Endothelial cell (in vitro differentiated cells): ENCODE data around the gene MARCHF10. TPM values are rescaled to one million over a fixed set of nuclear protein-coding genes. Genes with fewer than 3 reads are reported as not detected.

ENCODE experiments used
- DNase-seq: peaks from one replicate; pipeline ENCODE4 v3.0.0; 2021; ENCODE audit warnings: low spot score
- H3K27ac Mint-ChIP-seq: one replicate; pipeline ENCODE4 v1.8.0; 2021; ENCODE audit warnings: mixed read lengths, inconsistent platforms; ENCODE audit not compliant: unreplicated experiment
- H3K27me3 Mint-ChIP-seq: one replicate; pipeline ENCODE4 v1.8.0; 2021; ENCODE audit warnings: mild to moderate bottlenecking, moderate library complexity, mixed read lengths, inconsistent platforms; ENCODE audit not compliant: unreplicated experiment
- H3K36me3 Mint-ChIP-seq: one replicate; pipeline ENCODE4 v1.8.0; 2021; ENCODE audit warnings: mild to moderate bottlenecking, low read depth, mixed read lengths, inconsistent platforms; ENCODE audit not compliant: unreplicated experiment
- H3K4me1 Mint-ChIP-seq: one replicate; pipeline ENCODE4 v1.8.0; 2021; ENCODE audit warnings: mild to moderate bottlenecking, mixed read lengths, inconsistent platforms; ENCODE audit not compliant: unreplicated experiment
- H3K4me3 Mint-ChIP-seq: one replicate; pipeline ENCODE4 v1.8.0; 2021; ENCODE audit warnings: mild to moderate bottlenecking, mixed read lengths, inconsistent platforms; ENCODE audit not compliant: unreplicated experiment
- H3K9me3 Mint-ChIP-seq: one replicate; pipeline ENCODE4 v1.8.0; 2021; ENCODE audit warnings: mixed read lengths, inconsistent platforms; ENCODE audit not compliant: unreplicated experiment
- total RNA-seq: library from RNA; stranded (reverse); fragmentation: NEBNext Ultra II Directional; extraction: Animal tissue kit (Norgen Biotek cat#: 25700); gene quantifications from one replicate; pipeline ENCODE4 v1.2.1, GENCODE V29; 2021; ENCODE audit not compliant: unreplicated experiment
- TF ChIP-seq, protein P1 (sequence below): fragments of 200-600 bp; sonication (generic); IDR thresholded peaks from one replicate; pipeline ENCODE4 v1.5.0; 2021; ENCODE audit warnings: antibody characterized with exemption; ENCODE audit not compliant: unreplicated experiment

The MARCHF10 gene
- total RNA-seq, 1 donor from 2014 or later: not detected

DNA sequence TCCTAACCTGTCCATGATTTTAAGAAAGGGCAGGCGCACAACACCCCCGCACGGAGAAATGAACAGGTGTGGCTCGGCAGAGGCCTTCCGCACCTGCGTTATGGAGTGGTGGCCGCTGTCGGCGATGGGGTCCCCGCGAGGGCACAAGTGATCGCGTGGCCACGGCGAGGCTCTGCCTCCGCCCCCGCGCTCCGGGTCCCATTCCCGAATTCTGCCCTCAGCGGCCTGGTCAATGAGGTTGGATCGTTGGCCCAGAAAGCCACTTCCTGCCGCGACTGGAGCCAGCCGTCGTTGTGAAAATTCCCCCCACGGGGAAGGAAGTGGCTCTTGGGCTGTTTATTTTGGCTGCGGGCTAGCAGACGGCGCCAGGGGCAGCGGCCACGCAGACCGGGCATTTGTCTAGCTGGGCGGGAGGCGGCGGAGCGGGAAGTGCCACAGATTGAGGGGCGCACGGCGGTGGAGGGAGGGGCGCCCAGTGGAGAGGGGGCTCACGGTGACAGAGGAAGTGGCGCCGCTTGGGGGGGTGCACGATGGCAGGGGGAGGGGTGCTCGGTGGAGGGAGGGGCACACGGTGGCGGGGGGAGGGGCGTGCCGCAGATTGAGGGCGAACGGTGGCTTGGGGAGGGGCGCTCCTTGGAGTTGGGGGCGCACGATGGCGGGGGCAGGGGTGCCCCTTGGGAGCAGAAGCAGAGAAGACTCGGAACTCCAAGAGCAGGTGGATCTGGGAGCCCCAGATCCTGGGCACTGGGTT is 155.7 kb downstream of the MARCHF10 start:
- Mint-ChIP-seq H3K9me3 (no peaks in the 10 kb centered on the region), H3K4me1 (peaks cover 21% of the 10 kb centered on the region), H3K36me3 (peaks cover 3% of the 10 kb centered on the region), H3K4me3 (peak overlapping the region; percentile 84), H3K27ac (peak overlapping the region; percentile 70), H3K27me3 (peaks cover 9% of the 10 kb centered on the region)
- DNase-seq: peak; percentile 61
- TF ChIP-seq, protein P1, sequence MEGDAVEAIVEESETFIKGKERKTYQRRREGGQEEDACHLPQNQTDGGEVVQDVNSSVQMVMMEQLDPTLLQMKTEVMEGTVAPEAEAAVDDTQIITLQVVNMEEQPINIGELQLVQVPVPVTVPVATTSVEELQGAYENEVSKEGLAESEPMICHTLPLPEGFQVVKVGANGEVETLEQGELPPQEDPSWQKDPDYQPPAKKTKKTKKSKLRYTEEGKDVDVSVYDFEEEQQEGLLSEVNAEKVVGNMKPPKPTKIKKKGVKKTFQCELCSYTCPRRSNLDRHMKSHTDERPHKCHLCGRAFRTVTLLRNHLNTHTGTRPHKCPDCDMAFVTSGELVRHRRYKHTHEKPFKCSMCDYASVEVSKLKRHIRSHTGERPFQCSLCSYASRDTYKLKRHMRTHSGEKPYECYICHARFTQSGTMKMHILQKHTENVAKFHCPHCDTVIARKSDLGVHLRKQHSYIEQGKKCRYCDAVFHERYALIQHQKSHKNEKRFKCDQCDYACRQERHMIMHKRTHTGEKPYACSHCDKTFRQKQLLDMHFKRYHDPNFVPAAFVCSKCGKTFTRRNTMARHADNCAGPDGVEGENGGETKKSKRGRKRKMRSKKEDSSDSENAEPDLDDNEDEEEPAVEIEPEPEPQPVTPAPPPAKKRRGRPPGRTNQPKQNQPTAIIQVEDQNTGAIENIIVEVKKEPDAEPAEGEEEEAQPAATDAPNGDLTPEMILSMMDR: no peak

Other genes with a start within 250 kb of the MARCHF10 start
- gene MRC2, start 180.6 kb downstream of the MARCHF10 start, total RNA-seq: 120 TPM
- gene TANC2, start 157.9 kb upstream of the MARCHF10 start, total RNA-seq: 86.1 TPM